Measurements from ENCODE around the gene ACVR1C. TPM values are rescaled to one million over a fixed set of nuclear protein-coding genes. Genes with fewer than 3 reads are reported as not detected.

ACVR1C gene
- total RNA-seq, 3 donors from 2014 or later = 8.0 to 19.4 (median 9.2) TPM

DNA sequence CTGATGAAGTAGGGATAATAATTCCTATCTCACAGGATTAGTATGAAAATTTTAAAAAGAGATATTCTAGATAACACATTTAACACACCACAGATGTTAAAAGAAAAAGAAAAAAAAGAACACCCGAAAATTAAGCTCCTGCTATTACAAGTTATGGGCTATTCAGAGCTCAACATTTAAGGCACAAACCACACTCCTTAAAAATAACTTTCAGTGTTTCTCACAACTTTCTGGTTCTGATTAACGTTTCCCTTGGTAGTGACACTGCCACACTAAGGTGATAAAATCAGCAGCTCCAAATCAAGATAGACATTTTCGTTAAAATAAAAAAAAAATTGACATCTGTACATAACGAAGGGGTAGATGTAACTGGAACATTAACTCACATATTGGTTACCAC, 26.9 kb downstream of the ACVR1C start:
- Histone ChIP-seq H3K4me3 (no peak overlapping the region), H3K4me1 (ENCODE audit: low read depth) (no peaks in the 10 kb centered on the region), H3K9me3 (no peaks in the 10 kb centered on the region), H3K36me3 (ENCODE audit: low read depth) (no peaks in the 10 kb centered on the region)
- TF ChIP-seq, protein P1, sequence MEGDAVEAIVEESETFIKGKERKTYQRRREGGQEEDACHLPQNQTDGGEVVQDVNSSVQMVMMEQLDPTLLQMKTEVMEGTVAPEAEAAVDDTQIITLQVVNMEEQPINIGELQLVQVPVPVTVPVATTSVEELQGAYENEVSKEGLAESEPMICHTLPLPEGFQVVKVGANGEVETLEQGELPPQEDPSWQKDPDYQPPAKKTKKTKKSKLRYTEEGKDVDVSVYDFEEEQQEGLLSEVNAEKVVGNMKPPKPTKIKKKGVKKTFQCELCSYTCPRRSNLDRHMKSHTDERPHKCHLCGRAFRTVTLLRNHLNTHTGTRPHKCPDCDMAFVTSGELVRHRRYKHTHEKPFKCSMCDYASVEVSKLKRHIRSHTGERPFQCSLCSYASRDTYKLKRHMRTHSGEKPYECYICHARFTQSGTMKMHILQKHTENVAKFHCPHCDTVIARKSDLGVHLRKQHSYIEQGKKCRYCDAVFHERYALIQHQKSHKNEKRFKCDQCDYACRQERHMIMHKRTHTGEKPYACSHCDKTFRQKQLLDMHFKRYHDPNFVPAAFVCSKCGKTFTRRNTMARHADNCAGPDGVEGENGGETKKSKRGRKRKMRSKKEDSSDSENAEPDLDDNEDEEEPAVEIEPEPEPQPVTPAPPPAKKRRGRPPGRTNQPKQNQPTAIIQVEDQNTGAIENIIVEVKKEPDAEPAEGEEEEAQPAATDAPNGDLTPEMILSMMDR (IDR thresholded peaks at IDR 0.05) = no peak
- DNase-seq (no peak), ATAC-seq (no peak)
- intact Hi-C loops (cut with DNase I, micrococcal nuclease) = no loop called here

GRCh38 chr2:157596992-157597681, 31.5 kb downstream of the ACVR1C start:
- intact Hi-C loops (cut with DNase I, micrococcal nuclease) = loop anchor here in 1 of 2 donors (10.0 kb wide), 1 partner anchor 102 kb away; no protein-coding TSS in a partner anchor
- Histone ChIP-seq H3K4me1 (ENCODE audit: low read depth) (no peaks in the 10 kb centered on the region), H3K36me3 (ENCODE audit: low read depth) (no peaks in the 10 kb centered on the region), H3K9me3 (no peaks in the 10 kb centered on the region), H3K4me3 (no peak overlapping the region)
- TF ChIP-seq, protein P1 (IDR thresholded peaks at IDR 0.05) = no peak
- ATAC-seq = no peak
- DNase-seq = no peak

- H3K4me1 ChIP-seq (ENCODE audit: low read depth) = no peaks in the 10 kb centered on the region
- TF ChIP-seq, protein P1 (IDR thresholded peaks at IDR 0.05) = no peak
- no peak for DNase-seq
- no peak overlapping the region for H3K4me3 ChIP-seq
- intact Hi-C loops (cut with DNase I, micrococcal nuclease) = loop anchor here in 1 of 2 donors (10.0 kb wide), 1 partner anchor 99 kb away; no protein-coding TSS in a partner anchor
- H3K36me3 ChIP-seq (ENCODE audit: low read depth) = no peaks in the 10 kb centered on the region
- no peaks in the 10 kb centered on the region for H3K9me3 ChIP-seq
- no peak for ATAC-seq
Measured at GRCh38 chr2:157593411-157593810, 35.3 kb downstream of the ACVR1C start.

DNA sequence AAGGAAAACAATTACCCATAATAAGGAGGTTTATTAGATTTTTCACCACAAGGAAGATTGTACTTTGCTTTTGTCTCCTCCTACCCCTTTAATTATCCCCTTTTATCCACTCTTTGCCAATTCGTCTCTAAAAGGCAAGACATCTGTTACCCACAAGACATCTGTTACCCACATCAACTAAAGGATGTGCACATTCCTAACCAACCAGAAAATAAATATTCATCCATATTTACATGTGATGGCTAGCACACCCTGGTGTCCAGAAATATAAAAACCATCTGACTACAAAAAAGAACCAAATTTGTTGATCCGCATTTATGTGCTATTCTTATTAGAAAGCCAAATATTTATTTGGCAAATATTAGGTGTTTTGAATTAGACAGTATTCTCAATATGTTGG, 35.7 kb downstream of the ACVR1C start:
- intact Hi-C loops (cut with DNase I, micrococcal nuclease) = loop anchor here in 1 of 2 donors (10.0 kb wide), 1 partner anchor 98 kb away; no protein-coding TSS in a partner anchor
- Histone ChIP-seq H3K4me1 (ENCODE audit: low read depth) (no peaks in the 10 kb centered on the region), H3K9me3 (no peaks in the 10 kb centered on the region), H3K36me3 (ENCODE audit: low read depth) (no peaks in the 10 kb centered on the region), H3K4me3 (no peak overlapping the region)
- ATAC-seq (no peak), DNase-seq (no peak)
- TF ChIP-seq, protein P1 (IDR thresholded peaks at IDR 0.05) = no peak

- intact Hi-C loops (cut with DNase I, micrococcal nuclease) = loop anchor here in 1 of 2 donors (10.0 kb wide), 1 partner anchor 98 kb away; no protein-coding TSS in a partner anchor
- ATAC-seq (no peak), DNase-seq (no peak)
- Histone ChIP-seq H3K9me3 (no peaks in the 10 kb centered on the region), H3K4me3 (no peak overlapping the region), H3K36me3 (ENCODE audit: low read depth) (no peaks in the 10 kb centered on the region), H3K4me1 (ENCODE audit: low read depth) (no peaks in the 10 kb centered on the region)
- TF ChIP-seq, protein P1 (IDR thresholded peaks at IDR 0.05) = no peak
Measured at GRCh38 chr2:157592374-157592773, 36.3 kb downstream of the ACVR1C start.
